ENCODE results near the gene ST6GAL1. TPM values are rescaled to one million over a fixed set of nuclear protein-coding genes. Genes with fewer than 3 reads are reported as not detected.
A peak's percentile ranks its signal among the peaks of the same experiment; 100 is the strongest.

ST6GAL1 gene
- total RNA-seq, 1 donor from 2014 or later, result 68.2 TPM

DNA sequence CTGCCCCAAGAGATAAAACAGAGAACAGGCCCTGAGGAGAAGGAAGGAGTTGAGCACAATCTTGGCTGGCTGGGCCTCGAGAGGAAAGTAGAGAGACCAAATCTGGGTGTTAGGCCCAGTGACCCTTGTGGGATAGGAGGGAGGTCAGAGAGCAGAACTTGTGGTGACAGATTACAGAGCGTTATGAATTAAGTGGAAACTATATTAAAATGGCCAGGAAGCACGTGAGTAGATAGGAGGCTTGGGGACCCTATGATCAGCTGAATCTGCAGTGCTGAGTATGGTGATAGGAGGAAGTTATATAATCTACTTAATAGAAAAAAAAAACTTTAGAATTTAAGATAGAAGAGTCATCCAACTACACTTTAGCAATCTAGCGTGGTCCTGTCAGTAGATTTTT, 30.0 kb downstream of the ST6GAL1 start:
- TF ChIP-seq, protein P1, sequence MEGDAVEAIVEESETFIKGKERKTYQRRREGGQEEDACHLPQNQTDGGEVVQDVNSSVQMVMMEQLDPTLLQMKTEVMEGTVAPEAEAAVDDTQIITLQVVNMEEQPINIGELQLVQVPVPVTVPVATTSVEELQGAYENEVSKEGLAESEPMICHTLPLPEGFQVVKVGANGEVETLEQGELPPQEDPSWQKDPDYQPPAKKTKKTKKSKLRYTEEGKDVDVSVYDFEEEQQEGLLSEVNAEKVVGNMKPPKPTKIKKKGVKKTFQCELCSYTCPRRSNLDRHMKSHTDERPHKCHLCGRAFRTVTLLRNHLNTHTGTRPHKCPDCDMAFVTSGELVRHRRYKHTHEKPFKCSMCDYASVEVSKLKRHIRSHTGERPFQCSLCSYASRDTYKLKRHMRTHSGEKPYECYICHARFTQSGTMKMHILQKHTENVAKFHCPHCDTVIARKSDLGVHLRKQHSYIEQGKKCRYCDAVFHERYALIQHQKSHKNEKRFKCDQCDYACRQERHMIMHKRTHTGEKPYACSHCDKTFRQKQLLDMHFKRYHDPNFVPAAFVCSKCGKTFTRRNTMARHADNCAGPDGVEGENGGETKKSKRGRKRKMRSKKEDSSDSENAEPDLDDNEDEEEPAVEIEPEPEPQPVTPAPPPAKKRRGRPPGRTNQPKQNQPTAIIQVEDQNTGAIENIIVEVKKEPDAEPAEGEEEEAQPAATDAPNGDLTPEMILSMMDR (IDR thresholded peaks at IDR 0.05), result no peak
- Mint-ChIP-seq H3K36me3 (ENCODE audit: unreplicated experiment) (peaks cover 13% of the 10 kb centered on the region), H3K27ac (ENCODE audit: unreplicated experiment) (no peak overlapping the region), H3K9me3 (ENCODE audit: unreplicated experiment) (no peaks in the 10 kb centered on the region), H3K4me3 (ENCODE audit: unreplicated experiment) (no peak overlapping the region), H3K4me1 (ENCODE audit: unreplicated experiment) (peaks cover 49% of the 10 kb centered on the region), H3K27me3 (ENCODE audit: unreplicated experiment) (no peaks in the 10 kb centered on the region)
- no peak for DNase-seq (ENCODE audit: extremely low spot score, unreplicated experiment)

DNA sequence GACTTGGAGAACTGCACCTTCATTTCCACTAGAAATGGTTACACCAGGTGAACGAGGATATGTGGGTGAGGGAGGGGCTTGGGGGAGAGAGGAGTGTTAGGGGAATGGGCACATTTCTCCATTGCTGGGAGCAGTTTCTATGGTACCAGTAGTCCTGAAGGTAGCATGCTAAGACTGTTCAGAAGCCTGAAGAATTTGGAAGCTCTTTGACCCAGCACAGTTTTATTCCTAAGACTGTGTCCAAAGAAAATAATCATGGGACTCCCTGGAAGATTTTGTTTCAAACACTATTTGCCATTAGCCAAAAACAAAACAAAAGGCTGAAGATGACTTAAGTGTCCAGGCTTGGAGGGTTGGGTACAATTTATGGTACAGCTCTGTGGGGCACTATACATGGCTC, 32.1 kb downstream of the ST6GAL1 start:
- TF ChIP-seq, protein P1 (IDR thresholded peaks at IDR 0.05), result no peak
- no peaks in the 10 kb centered on the region for H3K9me3 Mint-ChIP-seq (ENCODE audit: unreplicated experiment)
- peak overlapping the region; percentile 81 for H3K27ac Mint-ChIP-seq (ENCODE audit: unreplicated experiment)
- DNase-seq (ENCODE audit: extremely low spot score, unreplicated experiment), result no peak
- H3K36me3 Mint-ChIP-seq (ENCODE audit: unreplicated experiment), result peaks cover 12% of the 10 kb centered on the region
- H3K4me1 Mint-ChIP-seq (ENCODE audit: unreplicated experiment), result peaks cover 52% of the 10 kb centered on the region
- H3K27me3 Mint-ChIP-seq (ENCODE audit: unreplicated experiment), result no peaks in the 10 kb centered on the region
- peak overlapping the region; percentile 3 for H3K4me3 Mint-ChIP-seq (ENCODE audit: unreplicated experiment)

DNA sequence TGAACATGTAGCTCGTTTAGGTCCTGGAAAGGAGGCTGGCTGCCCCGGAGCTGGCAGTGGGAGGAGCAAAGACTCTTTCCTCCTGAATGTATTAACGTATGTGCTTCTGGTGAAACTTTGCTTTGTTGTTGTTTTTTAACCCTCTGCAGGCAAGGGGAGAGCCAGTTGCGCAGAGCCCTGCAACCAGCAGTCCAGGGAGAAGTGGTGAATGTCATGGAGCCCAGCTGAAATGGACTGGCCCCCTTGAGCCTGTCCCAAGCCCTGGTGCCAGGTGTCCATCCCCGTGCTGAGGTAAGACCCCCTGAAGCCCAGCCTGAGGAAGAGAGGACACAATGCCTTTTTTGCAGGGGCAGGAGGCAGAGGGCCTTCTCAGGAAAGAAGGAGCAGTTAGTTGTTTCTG, 33.3 kb downstream of the ST6GAL1 start:
- Mint-ChIP-seq H3K9me3 (ENCODE audit: unreplicated experiment) (peaks cover 3% of the 10 kb centered on the region), H3K4me1 (ENCODE audit: unreplicated experiment) (peaks cover 64% of the 10 kb centered on the region), H3K27me3 (ENCODE audit: unreplicated experiment) (no peaks in the 10 kb centered on the region), H3K4me3 (ENCODE audit: unreplicated experiment) (no peak overlapping the region), H3K36me3 (ENCODE audit: unreplicated experiment) (peaks cover 18% of the 10 kb centered on the region), H3K27ac (ENCODE audit: unreplicated experiment) (peak overlapping the region; percentile 36)
- DNase-seq (ENCODE audit: extremely low spot score, unreplicated experiment), result no peak
- TF ChIP-seq, protein P1 (IDR thresholded peaks at IDR 0.05), result no peak

DNA sequence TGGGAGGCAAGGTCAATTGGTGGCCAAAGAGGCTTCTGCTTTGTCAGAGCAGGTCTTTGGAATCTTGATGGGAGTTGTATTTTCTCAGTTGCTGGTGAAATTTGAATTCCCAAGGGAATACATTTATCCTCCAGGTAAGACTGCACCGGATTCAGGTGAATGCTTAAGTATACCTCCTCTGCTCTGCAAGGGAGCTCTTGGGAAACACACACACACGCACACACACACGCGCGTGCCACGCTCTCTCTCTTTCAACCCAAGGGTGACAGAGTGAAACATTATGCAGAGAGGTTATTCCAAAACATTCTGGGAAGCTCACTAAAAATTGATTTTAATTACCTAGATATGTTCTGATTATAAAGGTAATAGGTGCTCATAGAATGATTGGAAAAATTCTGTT, 33.7 kb downstream of the ST6GAL1 start:
- no peak overlapping the region for H3K4me3 Mint-ChIP-seq (ENCODE audit: unreplicated experiment)
- peaks cover 66% of the 10 kb centered on the region for H3K4me1 Mint-ChIP-seq (ENCODE audit: unreplicated experiment)
- no peak for DNase-seq (ENCODE audit: extremely low spot score, unreplicated experiment)
- peaks cover 20% of the 10 kb centered on the region for H3K36me3 Mint-ChIP-seq (ENCODE audit: unreplicated experiment)
- no peak overlapping the region for H3K27ac Mint-ChIP-seq (ENCODE audit: unreplicated experiment)
- H3K9me3 Mint-ChIP-seq (ENCODE audit: unreplicated experiment), result peaks cover 3% of the 10 kb centered on the region
- TF ChIP-seq, protein P1 (IDR thresholded peaks at IDR 0.05), result no peak
- H3K27me3 Mint-ChIP-seq (ENCODE audit: unreplicated experiment), result no peaks in the 10 kb centered on the region

DNA sequence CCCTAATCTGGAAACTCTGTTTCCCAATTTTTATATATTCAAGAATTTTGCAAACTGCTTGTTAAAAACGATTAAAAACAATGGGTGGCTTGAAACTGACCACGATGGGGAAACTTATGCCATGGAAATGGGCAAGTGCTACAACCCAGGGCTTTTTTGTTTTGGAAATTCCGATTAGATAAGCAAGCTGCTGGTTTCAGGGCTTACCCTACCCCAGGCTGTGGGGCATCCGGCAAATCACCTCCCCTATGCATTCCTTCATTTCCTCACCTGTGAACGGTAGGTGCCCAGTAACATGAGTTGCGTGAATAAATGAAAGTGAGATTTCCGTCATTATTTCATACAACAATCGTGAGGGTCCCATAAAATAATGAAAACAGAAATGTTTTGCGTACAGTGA, 34.3 kb downstream of the ST6GAL1 start:
- no peak for DNase-seq (ENCODE audit: extremely low spot score, unreplicated experiment)
- TF ChIP-seq, protein P1 (IDR thresholded peaks at IDR 0.05), result no peak
- Mint-ChIP-seq H3K27ac (ENCODE audit: unreplicated experiment) (no peak overlapping the region), H3K36me3 (ENCODE audit: unreplicated experiment) (peaks cover 23% of the 10 kb centered on the region), H3K9me3 (ENCODE audit: unreplicated experiment) (peaks cover 7% of the 10 kb centered on the region), H3K4me1 (ENCODE audit: unreplicated experiment) (peaks cover 70% of the 10 kb centered on the region), H3K4me3 (ENCODE audit: unreplicated experiment) (no peak overlapping the region), H3K27me3 (ENCODE audit: unreplicated experiment) (no peaks in the 10 kb centered on the region)
